Effector memory CD4-positive, alpha-beta T cell (primary cell): ENCODE results near the gene PAQR4.

Experiments used
- DNase-seq, 3 donors: peaks; one replicate each; pipeline ENCODE4 v3.0.0-alpha.2; 2020
- H3K27ac ChIP-seq: 2 replicates; pipeline ENCODE4 v1.7.0; 2013; ENCODE audit warnings: mild to moderate bottlenecking, low read length, moderate library complexity; ENCODE audit not compliant: insufficient read depth, poor library complexity, severe bottlenecking
- H3K27me3 ChIP-seq: replicated peaks from 2 replicates; pipeline ENCODE4 v1.7.0; 2013; ENCODE audit warnings: mild to moderate bottlenecking, low read length; ENCODE audit not compliant: insufficient read depth, control insufficient read depth, poor library complexity, severe bottlenecking
- H3K36me3 ChIP-seq: 2 replicates; pipeline ENCODE4 v1.7.0; 2013; ENCODE audit warnings: mild to moderate bottlenecking, low read length, moderate library complexity; ENCODE audit not compliant: control insufficient read depth, insufficient read depth
- H3K4me1 ChIP-seq: 2 replicates; pipeline ENCODE4 v1.7.0; 2013; ENCODE audit warnings: low read length, mild to moderate bottlenecking; ENCODE audit not compliant: control insufficient read depth, insufficient read depth, poor library complexity, severe bottlenecking
- H3K4me3 ChIP-seq: 2 replicates; pipeline ENCODE4 v1.7.0; 2013; ENCODE audit warnings: low read length, low read depth, mild to moderate bottlenecking; ENCODE audit not compliant: insufficient read depth, poor library complexity, severe bottlenecking
- H3K9me3 ChIP-seq: 2 replicates; pipeline ENCODE4 v1.7.0; 2013; ENCODE audit warnings: mild to moderate bottlenecking, low read length, moderate library complexity; ENCODE audit not compliant: control insufficient read depth

Gene PAQR4

GRCh38 chr16:2980227-2981176, 11.4 kb downstream of the PAQR4 start, which contains the start of gene PKMYT1:
PKMYT1 (minus strand) TSS chr16:2980446; CDS start chr16:2979657, 789 bp downstream.
- peak within 1 kb of the TSS; percentile 88 for H3K4me3 ChIP-seq
- no peaks in the 10 kb centered on the region for H3K27me3 ChIP-seq
- H3K9me3 ChIP-seq = no peaks in the 10 kb centered on the region
- peak within 1 kb of the TSS; percentile 83 for H3K27ac ChIP-seq
- peak; percentile 87 to 90 (median 89) for DNase-seq
- peaks cover 12% of the 10 kb centered on the region for H3K4me1 ChIP-seq
- no peaks in the 10 kb centered on the region for H3K36me3 ChIP-seq

GRCh38 chr16:2981177-2981898, 12.2 kb downstream of the PAQR4 start:
- DNase-seq = no peak
- Histone ChIP-seq H3K9me3 (no peaks in the 10 kb centered on the region), H3K27ac (peak overlapping the region; percentile 83), H3K4me3 (no peak overlapping the region), H3K36me3 (no peaks in the 10 kb centered on the region), H3K27me3 (no peaks in the 10 kb centered on the region), H3K4me1 (peaks cover 12% of the 10 kb centered on the region)

- Histone ChIP-seq H3K4me1 (peaks cover 12% of the 10 kb centered on the region), H3K27ac (no peak overlapping the region), H3K4me3 (no peak overlapping the region), H3K36me3 (no peaks in the 10 kb centered on the region), H3K27me3 (no peaks in the 10 kb centered on the region), H3K9me3 (no peaks in the 10 kb centered on the region)
- no peak for DNase-seq
Measured at GRCh38 chr16:2981899-2982250, 12.7 kb downstream of the PAQR4 start.

GRCh38 chr16:2982402-2982801, 13.3 kb downstream of the PAQR4 start:
- H3K27ac ChIP-seq = no peak overlapping the region
- no peaks in the 10 kb centered on the region for H3K27me3 ChIP-seq
- H3K36me3 ChIP-seq = no peaks in the 10 kb centered on the region
- no peak overlapping the region for H3K4me3 ChIP-seq
- DNase-seq = no peak
- no peaks in the 10 kb centered on the region for H3K9me3 ChIP-seq
- H3K4me1 ChIP-seq = peaks cover 12% of the 10 kb centered on the region

- H3K27ac ChIP-seq = no peak overlapping the region
- no peaks in the 10 kb centered on the region for H3K36me3 ChIP-seq
- peak; percentile 29 to 56 (median 43) for DNase-seq
- H3K9me3 ChIP-seq = no peaks in the 10 kb centered on the region
- peaks cover 12% of the 10 kb centered on the region for H3K4me1 ChIP-seq
- H3K27me3 ChIP-seq = no peaks in the 10 kb centered on the region
- H3K4me3 ChIP-seq = no peak overlapping the region
Measured at GRCh38 chr16:2983706-2984136, 14.6 kb downstream of the PAQR4 start.

GRCh38 chr16:2985462-2985861, 16.3 kb downstream of the PAQR4 start:
- H3K4me1 ChIP-seq = peaks cover 5% of the 10 kb centered on the region
- H3K9me3 ChIP-seq = no peaks in the 10 kb centered on the region
- DNase-seq = no peak
- H3K27me3 ChIP-seq = no peaks in the 10 kb centered on the region
- no peaks in the 10 kb centered on the region for H3K36me3 ChIP-seq
- no peak overlapping the region for H3K27ac ChIP-seq
- no peak overlapping the region for H3K4me3 ChIP-seq

- peaks cover 5% of the 10 kb centered on the region for H3K4me1 ChIP-seq
- H3K27ac ChIP-seq = no peak overlapping the region
- no peak overlapping the region for H3K4me3 ChIP-seq
- DNase-seq = no peak
- no peaks in the 10 kb centered on the region for H3K9me3 ChIP-seq
- H3K36me3 ChIP-seq = no peaks in the 10 kb centered on the region
- no peaks in the 10 kb centered on the region for H3K27me3 ChIP-seq
Measured at GRCh38 chr16:2985893-2986355, 16.8 kb downstream of the PAQR4 start.

GRCh38 chr16:2986623-2987188, 17.6 kb downstream of the PAQR4 start:
- Histone ChIP-seq H3K27me3 (no peaks in the 10 kb centered on the region), H3K4me3 (no peak overlapping the region)

GRCh38 chr16:2987286-2987685, 18.1 kb downstream of the PAQR4 start:
- H3K27me3 ChIP-seq = no peaks in the 10 kb centered on the region
- peaks cover 5% of the 10 kb centered on the region for H3K4me1 ChIP-seq
- H3K9me3 ChIP-seq = no peaks in the 10 kb centered on the region
- no peak overlapping the region for H3K27ac ChIP-seq
- DNase-seq = no peak
- H3K36me3 ChIP-seq = no peaks in the 10 kb centered on the region
- H3K4me3 ChIP-seq = no peak overlapping the region

More at GRCh38 chr16:2986623-2987188, 17.6 kb downstream of the PAQR4 start:
- Histone ChIP-seq H3K4me1 (peaks cover 5% of the 10 kb centered on the region), H3K36me3 (no peaks in the 10 kb centered on the region), H3K9me3 (no peaks in the 10 kb centered on the region), H3K27ac (no peak overlapping the region)
- no peak for DNase-seq
